HCT116 (cell line): Measurements from ENCODE around the gene APOE. TPM values are rescaled to one million over a fixed set of nuclear protein-coding genes. Genes with fewer than 3 reads are reported as not detected.
"Not testable (repeated sequence)": the region's sequence is repeated elsewhere in the genome, so short reads cannot be mapped to it uniquely, and the experiment has no call there.

Source experiments
- ATAC-seq: fragments of 200-7000 bp; cut with Tn5 transposase; 2 replicates; pipeline ENCODE4 v1.9.1; 2020; ENCODE audit warnings: mild to moderate bottlenecking, moderate library complexity
- BruUV-seq: library from RNA; stranded (reverse); fragments of 400-500 nt; replicated peaks from 2 replicates; lab custom pipeline; 2021; lab: Mats Ljungman, UMichigan
- CTCF ChIA-PET: fragments of 300-600 bp; sonication (Branson Sonifier 250); formaldehyde crosslinking; loops from one replicate; lab custom pipeline; 2021; ENCODE audit warnings: antibody characterized with exemption; lab: Charles Lee
- POLR2A ChIA-PET: fragments of 300-600, 350-600 bp; sonication (Branson Sonifier 250); formaldehyde crosslinking; loops from one replicate; lab custom pipeline; 2021; ENCODE audit warnings: antibody characterized with exemption; lab: Charles Lee
- RAD21 ChIA-PET, 2 experiments: fragments of 300-600 bp; sonication (Branson Sonifier 250); formaldehyde crosslinking; loops; one replicate each; lab custom pipeline; 2023; ENCODE audit warnings: low total read pairs in 2 of 2; ENCODE audit not compliant: uncharacterized antibody in 2 of 2, unreplicated experiment in 2 of 2, low non-redundant PET in 1 of 2; lab: Charles Lee
- DNase-seq: peaks from one replicate; pipeline ENCODE4 v3.0.0-alpha.2; 2010; ENCODE audit warnings: low read depth, low spot score
- H2AFZ ChIP-seq: fragments of 200-600 bp; shearing (Covaris generic), sonication (generic); 2 replicates; pipeline ENCODE4 v1.6.1; 2017; ENCODE audit warnings: low read depth, mixed run types, mixed read lengths, antibody characterized with exemption, low read length; ENCODE audit not compliant: poor library complexity, severe bottlenecking
- H3K27ac ChIP-seq: 2 replicates; pipeline ENCODE4 v1.5.1; 2012; ENCODE audit warnings: low read depth, low read length
- H3K27me3 ChIP-seq: fragments of 200-600 bp; sonication (generic); 2 replicates; pipeline ENCODE4 v1.6.1; 2016; ENCODE audit warnings: mixed run types, low read length, mixed read lengths; ENCODE audit not compliant: insufficient read depth
- H3K36me3 ChIP-seq, 2 experiments: fragments of 200-500 bp in 1 of 2; fragments of 200-600 bp in 1 of 2; sonication (Bioruptor generic) in 1 of 2; sonication (generic) in 1 of 2; 2 replicates each; pipeline versions ENCODE4 v1.5.1 to v1.6.1; 2014 to 2016; ENCODE audit warnings: low read length in 2 of 2, inconsistent platforms in 1 of 2, mixed read lengths in 1 of 2, mixed run types in 1 of 2; ENCODE audit not compliant: insufficient read depth in 2 of 2, control insufficient read depth in 1 of 2
- H3K4me1 ChIP-seq, 2 experiments: fragments of 200-600 bp in 1 of 2; sonication (generic) in 1 of 2; 2 replicates each; pipeline versions ENCODE4 v1.5.1 to v1.6.1; 2012 to 2017; ENCODE audit warnings: low read length in 2 of 2, inconsistent platforms in 1 of 2, mild to moderate bottlenecking in 1 of 2, mixed read lengths in 1 of 2, mixed run types in 1 of 2, moderate library complexity in 1 of 2; ENCODE audit not compliant: insufficient read depth in 2 of 2, control insufficient read depth in 1 of 2
- H3K4me2 ChIP-seq: fragments of 200-600 bp; sonication (generic); 2 replicates; pipeline ENCODE4 v1.6.1; 2017; ENCODE audit warnings: mixed run types, low read length, mixed read lengths
- H3K4me3 ChIP-seq, 2 experiments: fragments of 200-600 bp in 1 of 2; sonication (generic) in 1 of 2; replicated peaks in 1 of 2; 2 replicates each; pipeline ENCODE4 v1.5.1; 2011 to 2016; ENCODE audit warnings: low read length in 2 of 2, control low read depth in 1 of 2, low read depth in 1 of 2, mild to moderate bottlenecking in 1 of 2, mixed read lengths in 1 of 2, mixed run types in 1 of 2
- H3K79me2 ChIP-seq: fragments of 200-600 bp; sonication (generic); 2 replicates; pipeline ENCODE4 v1.6.1; 2017; ENCODE audit warnings: mild to moderate bottlenecking, mixed run types, low read length, moderate library complexity, mixed read lengths; ENCODE audit not compliant: insufficient read depth
- H3K9ac ChIP-seq: fragments of 200-600 bp; sonication (generic); 2 replicates; pipeline ENCODE4 v1.6.1; 2016; ENCODE audit warnings: low read length, mixed read lengths
- H3K9me2 ChIP-seq: fragments of 200-600 bp; sonication (generic), shearing (Covaris generic); 2 replicates; pipeline ENCODE4 v1.6.1; 2017; ENCODE audit warnings: mixed run types, mild to moderate bottlenecking, moderate library complexity; ENCODE audit not compliant: insufficient read depth
- H3K9me3 ChIP-seq, 2 experiments: fragments of 200-500 bp in 1 of 2; fragments of 200-600 bp in 1 of 2; sonication (Bioruptor generic) in 1 of 2; sonication (generic) in 1 of 2; 2 replicates each; pipeline ENCODE4 v1.6.1; 2014 to 2017; ENCODE audit warnings: low read length in 2 of 2, mixed read lengths in 2 of 2, inconsistent platforms in 1 of 2, low read depth in 1 of 2, mild to moderate bottlenecking in 1 of 2, mixed run types in 1 of 2, moderate library complexity in 1 of 2; ENCODE audit not compliant: control insufficient read depth in 1 of 2, insufficient read depth in 1 of 2
- H4K20me1 ChIP-seq: fragments of 200-600 bp; sonication (generic), shearing (Covaris generic); 2 replicates; pipeline ENCODE4 v1.6.1; 2017; ENCODE audit warnings: mixed run types, mild to moderate bottlenecking, moderate library complexity; ENCODE audit not compliant: insufficient read depth
- CBX3 ChIP-seq: IDR thresholded peaks from 2 replicates; pipeline ENCODE4 v1.6.1; 2012; ENCODE audit warnings: low read depth
- CEBPB ChIP-seq: IDR thresholded peaks from 2 replicates; pipeline ENCODE4 v1.6.1; 2012; ENCODE audit warnings: low read depth
- ELF1 ChIP-seq: IDR thresholded peaks from 2 replicates; pipeline ENCODE4 v1.6.1; 2012; ENCODE audit warnings: low read depth, borderline replicate concordance
- POLR2A ChIP-seq: IDR thresholded peaks from 2 replicates; pipeline ENCODE4 v1.7.0; 2011; ENCODE audit warnings: borderline replicate concordance; ENCODE audit not compliant: insufficient read depth, insufficient read length; ENCODE audit errors: extremely low read depth
- RAD21 ChIP-seq: IDR thresholded peaks from 2 replicates; pipeline ENCODE4 v1.6.1; 2012; ENCODE audit warnings: low read depth, mild to moderate bottlenecking
- SIN3A ChIP-seq: IDR thresholded peaks from 2 replicates; pipeline ENCODE4 v1.6.1; 2012; ENCODE audit warnings: low read depth
- SRF ChIP-seq: IDR thresholded peaks from 2 replicates; pipeline ENCODE4 v1.6.1; 2012; ENCODE audit warnings: low read depth
- YY1 ChIP-seq: IDR thresholded peaks from 2 replicates; pipeline ENCODE4 v1.6.1; 2011; ENCODE audit warnings: low read length, low read depth, moderate library complexity, mild to moderate bottlenecking; ENCODE audit not compliant: insufficient replicate concordance; ENCODE audit errors: extremely low read depth
- intact Hi-C: fragments of 100-400 bp; cut with micrococcal nuclease; formaldehyde crosslinking; loops from 2 replicates; pipeline ENCODE4 v1.10.0; 2022
- total RNA-seq: library from RNA; stranded (reverse); gene quantifications from one replicate; pipeline ENCODE4 v1.2.1, GENCODE V29; 2021; ENCODE audit not compliant: unreplicated experiment
- TF ChIP-seq, protein P1 (sequence below): IDR thresholded peaks from 2 replicates; pipeline ENCODE4 v1.6.1; 2012

The APOE gene
- total RNA-seq, 1 experiment from 2014 or later = 7.2 TPM

DNA sequence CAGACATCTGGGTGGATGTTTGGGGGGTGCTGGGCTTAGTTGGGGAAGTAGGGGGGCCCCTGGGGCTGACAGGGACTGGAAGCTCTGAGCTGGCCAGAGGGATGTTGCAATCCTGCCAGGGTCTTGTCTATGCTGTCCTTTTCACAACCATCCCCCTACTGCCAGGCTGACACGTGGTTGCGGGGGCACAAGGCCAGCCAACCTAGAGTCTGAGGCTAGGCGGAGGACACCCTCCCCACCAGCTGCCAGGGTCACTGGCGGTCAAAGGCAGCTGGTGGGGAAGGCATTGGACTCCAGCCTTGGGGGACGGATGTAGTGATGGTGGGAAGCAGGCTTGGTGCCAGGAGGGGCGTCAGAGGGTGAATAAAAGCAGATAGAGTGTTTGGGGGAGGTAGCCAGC is 7.3 kb downstream of the APOE start:
- H3K79me2 ChIP-seq = no peaks in the 10 kb centered on the region
- H3K4me3 ChIP-seq = no peak overlapping the region
- DNase-seq = no peak
- TF ChIP-seq SIN3A (no peak), ELF1 (no peak), YY1 (no peak), CBX3 (no peak), RAD21 (no peak), POLR2A (no peak), CEBPB (no peak), SRF (no peak)
- TF ChIP-seq, protein P1, sequence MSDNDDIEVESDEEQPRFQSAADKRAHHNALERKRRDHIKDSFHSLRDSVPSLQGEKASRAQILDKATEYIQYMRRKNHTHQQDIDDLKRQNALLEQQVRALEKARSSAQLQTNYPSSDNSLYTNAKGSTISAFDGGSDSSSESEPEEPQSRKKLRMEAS = no peak
- H3K27ac ChIP-seq = no peak overlapping the region
- RAD21 ChIA-PET = no interaction called here
- H3K4me2 ChIP-seq = no peak overlapping the region
- H3K27me3 ChIP-seq = no peaks in the 10 kb centered on the region
- no peaks in the 10 kb centered on the region for H3K9me3 ChIP-seq
- POLR2A ChIA-PET = interaction anchor here (1.3 kb wide), 1 partner anchor 42 kb away, joined by 4 read pairs; the partner anchor contains the start of gene CLPTM1
- intact Hi-C loops = no loop called here
- no peak for ATAC-seq
- H3K4me1 ChIP-seq = peaks cover 21 to 40% of the 10 kb centered on the region in 2 experiments
- CTCF ChIA-PET = no interaction called here
- H3K9ac ChIP-seq = no peak overlapping the region
- H3K36me3 ChIP-seq = no peaks in the 10 kb centered on the region
- BruUV-seq = no TSS peak
- no peaks in the 10 kb centered on the region for H4K20me1 ChIP-seq
- H3K9me2 ChIP-seq = no peaks in the 10 kb centered on the region
- H2AFZ ChIP-seq = no peak overlapping the region

DNA sequence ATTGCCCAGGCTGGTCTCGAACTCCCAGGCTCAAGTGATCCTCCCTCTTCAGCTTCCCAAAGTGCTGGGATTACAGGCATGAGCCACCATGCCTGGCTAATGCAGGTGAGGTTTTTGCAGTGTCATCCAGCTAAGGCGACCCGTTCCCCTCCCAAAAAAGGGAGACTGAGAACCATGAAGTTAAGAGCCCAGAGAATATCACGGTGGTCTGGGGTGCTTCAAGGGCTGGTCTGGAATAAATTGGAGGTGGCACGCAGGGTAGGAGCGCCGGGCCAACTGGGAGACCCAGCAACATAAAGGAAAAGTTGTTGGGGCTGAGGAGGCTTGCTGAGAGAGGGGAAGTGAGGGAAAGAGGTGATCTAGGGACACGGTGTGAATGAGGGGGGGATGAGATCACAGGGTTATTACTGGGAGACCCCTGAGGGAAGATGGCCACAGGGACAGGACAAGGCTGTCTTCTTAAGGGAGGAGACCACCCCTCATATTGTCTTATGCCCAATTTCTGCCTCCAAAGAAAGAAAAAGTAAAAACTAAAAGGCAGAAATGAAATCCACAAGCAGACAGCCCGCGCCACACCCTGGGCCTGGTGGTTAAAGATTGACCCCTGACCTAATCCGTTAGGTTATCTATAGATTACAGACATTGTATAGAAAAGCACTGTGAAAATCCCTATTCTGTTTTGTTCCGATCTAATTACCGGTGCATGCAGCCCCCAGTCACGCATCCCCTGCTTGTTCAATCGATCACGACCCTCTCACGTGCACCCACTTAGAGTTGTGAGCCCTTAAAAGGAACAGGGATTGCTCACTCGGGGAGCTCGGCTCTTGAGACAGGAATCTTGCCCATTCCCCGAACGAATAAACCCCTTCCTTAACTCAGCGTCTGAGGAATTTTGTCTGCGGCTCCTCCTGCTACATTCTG is 8.2 kb downstream of the APOE start:
- CTCF ChIA-PET = not testable (repeated sequence)

DNA sequence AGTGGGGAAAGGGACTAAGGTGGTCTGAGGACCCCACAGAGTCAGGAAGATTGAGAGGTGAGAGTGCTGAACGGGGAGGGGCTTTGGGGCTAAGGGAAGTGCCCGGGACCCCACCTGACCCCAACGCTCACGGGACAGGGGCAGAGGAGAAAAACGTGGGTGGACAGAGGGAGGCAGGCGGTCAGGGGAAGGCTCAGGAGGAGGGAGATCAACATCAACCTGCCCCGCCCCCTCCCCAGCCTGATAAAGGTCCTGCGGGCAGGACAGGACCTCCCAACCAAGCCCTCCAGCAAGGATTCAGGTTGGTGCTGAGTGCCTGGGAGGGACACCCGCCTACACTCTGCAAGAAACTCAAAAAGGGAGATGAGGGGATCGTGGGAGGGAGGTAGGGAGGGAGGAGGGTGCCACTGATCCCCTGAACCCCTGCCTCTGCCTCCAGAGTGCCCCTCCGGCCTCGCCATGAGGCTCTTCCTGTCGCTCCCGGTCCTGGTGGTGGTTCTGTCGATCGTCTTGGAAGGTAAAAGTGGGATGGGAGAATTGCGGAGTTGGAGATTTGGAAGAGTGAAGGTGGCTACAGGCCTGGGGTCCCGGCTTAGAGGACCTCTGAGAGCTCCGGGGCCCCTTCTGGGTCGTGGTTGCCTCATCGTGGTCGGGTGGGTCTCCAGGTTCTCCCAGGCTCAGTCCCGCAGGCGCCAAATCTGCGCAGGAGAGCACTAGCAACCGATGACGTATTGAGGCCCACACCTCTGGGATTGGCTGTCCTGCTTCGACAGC is 9.0 kb downstream of the APOE start, which contains the start of gene APOC1:
TSS of gene APOC1 (plus strand) at position 176 of the 774 bp plus-strand sequence. CDS start at position 460, 284 bp downstream.
- ChIA-PET POLR2A (interaction anchor here (1.0 kb wide), 1 partner anchor 24 kb away, joined by 4 read pairs; no protein-coding TSS in a partner anchor), CTCF (interaction anchor here (0.9 kb wide), 1 partner anchor 37 kb away, joined by 3 read pairs; no protein-coding TSS in a partner anchor)
- H3K9me2 ChIP-seq, H3K36me3 ChIP-seq, RAD21 ChIA-PET, H4K20me1 ChIP-seq, H3K79me2 ChIP-seq, H3K9me3 ChIP-seq, H3K27me3 ChIP-seq: not testable (repeated sequence)
- peaks cover 21 to 40% of the 10 kb centered on the region in 2 experiments for H3K4me1 ChIP-seq
- peak within 1 kb of the TSS; percentile 37 to 51 for H3K4me3 ChIP-seq
- H3K9ac ChIP-seq = peak within 1 kb of the TSS; percentile 63
- DNase-seq = peak; percentile 73
- TSS peak; percentile 58 for BruUV-seq
- peak within 1 kb of the TSS; percentile 37 for H3K27ac ChIP-seq
- peak within 1 kb of the TSS; percentile 48 for H2AFZ ChIP-seq
- peak; percentile 93 for ATAC-seq
- H3K4me2 ChIP-seq = peak within 1 kb of the TSS; percentile 77
- intact Hi-C loops = loop anchor here (2.0 kb wide), 1 partner anchor 40 kb away; the partner anchor contains the start of gene CLPTM1

More for the DNA sequence above, 8.2 kb downstream of the APOE start:
- H3K9me3 ChIP-seq, H3K27ac ChIP-seq, H3K27me3 ChIP-seq, H3K36me3 ChIP-seq, ATAC-seq, RAD21 ChIA-PET, H2AFZ ChIP-seq, H3K4me3 ChIP-seq, BruUV-seq, H3K9ac ChIP-seq, H3K9me2 ChIP-seq, H4K20me1 ChIP-seq, DNase-seq, H3K79me2 ChIP-seq: not testable (repeated sequence)
- intact Hi-C loops = loop anchor here (2.0 kb wide), 1 partner anchor 41 kb away; the partner anchor contains the start of gene CLPTM1
- Histone ChIP-seq H3K4me1 (peaks cover 21 to 40% of the 10 kb centered on the region in 2 experiments), H3K4me2 (peak overlapping the region; percentile 77)
- POLR2A ChIA-PET = interaction anchor here (1.3 kb wide), 1 partner anchor 41 kb away, joined by 4 read pairs; the partner anchor contains the start of gene CLPTM1
